GM21529 (cell line): Measurements from ENCODE around the gene IP6K3.

Experiments used
- ATAC-seq: cut with Tn5 transposase; IDR thresholded peaks from one replicate; pipeline ENCODE4 v1.9.1; 2021; ENCODE audit not compliant: unreplicated experiment

IP6K3 gene

GRCh38 chr6:33761922-33762629, 15.4 kb upstream of the IP6K3 start:
- no peak for ATAC-seq

- no peak for ATAC-seq
These were observed 14.8 kb upstream of the IP6K3 start for GRCh38 chr6:33761581-33761921.

GRCh38 chr6:33759887-33760629, 13.4 kb upstream of the IP6K3 start:
- ATAC-seq: no peak

- no peak for ATAC-seq
These were observed 12.1 kb upstream of the IP6K3 start for GRCh38 chr6:33758815-33759216.

GRCh38 chr6:33757906-33758305, 11.2 kb upstream of the IP6K3 start:
- no peak for ATAC-seq

GRCh38 chr6:33757113-33757512, 10.4 kb upstream of the IP6K3 start:
- no peak for ATAC-seq

GRCh38 chr6:33756211-33756954, 9.7 kb upstream of the IP6K3 start:
- ATAC-seq: no peak

- no peak for ATAC-seq
These were observed 8.6 kb upstream of the IP6K3 start for GRCh38 chr6:33755070-33755869.

GRCh38 chr6:33754222-33754621, 7.5 kb upstream of the IP6K3 start:
- no peak for ATAC-seq

GRCh38 chr6:33752646-33753015, 5.9 kb upstream of the IP6K3 start:
- no peak for ATAC-seq

GRCh38 chr6:33751771-33752645, 5.3 kb upstream of the IP6K3 start:
- ATAC-seq: no peak

- ATAC-seq: no peak
These were observed 3.7 kb upstream of the IP6K3 start for GRCh38 chr6:33750244-33750991.

GRCh38 chr6:33749401-33749800, 2.7 kb upstream of the IP6K3 start:
- no peak for ATAC-seq

- no peak for ATAC-seq
These were observed 2.1 kb upstream of the IP6K3 start for GRCh38 chr6:33748841-33749240.

- ATAC-seq: no peak
These were observed 1.1 kb upstream of the IP6K3 start for GRCh38 chr6:33747823-33748222.

GRCh38 chr6:33746036-33746600, 587 bp downstream of the IP6K3 start:
- ATAC-seq: no peak

- ATAC-seq: no peak
These were observed 1.2 kb downstream of the IP6K3 start for GRCh38 chr6:33745548-33745947.

GRCh38 chr6:33744895-33745546, 1.7 kb downstream of the IP6K3 start:
- no peak for ATAC-seq
